ENCODE data around the gene ADAMTSL4. TPM values are rescaled to one million over a fixed set of nuclear protein-coding genes. Genes with fewer than 3 reads are reported as not detected.

Gene ADAMTSL4
- total and polyA plus RNA-seq, 4 donors, result 5.6 to 12.2 (median 11.5) TPM

DNA sequence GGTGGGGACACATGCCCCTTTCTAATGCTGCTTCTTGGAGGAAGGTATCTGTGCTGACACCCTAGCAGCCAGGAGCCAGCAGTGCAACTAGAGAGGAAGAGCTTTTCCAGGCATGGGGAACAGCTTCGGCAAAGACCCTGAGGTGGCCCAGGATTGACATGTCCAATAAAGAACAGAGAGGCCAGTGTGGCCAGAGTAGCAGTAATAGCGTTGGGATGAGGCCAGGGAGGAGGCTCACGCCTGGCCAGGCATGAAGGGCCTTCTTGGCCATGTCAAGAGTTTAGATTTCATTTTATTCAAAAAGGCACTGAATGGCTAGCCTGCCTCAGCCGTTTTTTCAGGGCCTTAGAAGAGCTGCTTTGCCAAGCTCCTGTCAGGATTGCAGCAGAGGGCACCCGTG lies 16.3 kb upstream of the ADAMTSL4 start:
- TF ChIP-seq, protein P1, sequence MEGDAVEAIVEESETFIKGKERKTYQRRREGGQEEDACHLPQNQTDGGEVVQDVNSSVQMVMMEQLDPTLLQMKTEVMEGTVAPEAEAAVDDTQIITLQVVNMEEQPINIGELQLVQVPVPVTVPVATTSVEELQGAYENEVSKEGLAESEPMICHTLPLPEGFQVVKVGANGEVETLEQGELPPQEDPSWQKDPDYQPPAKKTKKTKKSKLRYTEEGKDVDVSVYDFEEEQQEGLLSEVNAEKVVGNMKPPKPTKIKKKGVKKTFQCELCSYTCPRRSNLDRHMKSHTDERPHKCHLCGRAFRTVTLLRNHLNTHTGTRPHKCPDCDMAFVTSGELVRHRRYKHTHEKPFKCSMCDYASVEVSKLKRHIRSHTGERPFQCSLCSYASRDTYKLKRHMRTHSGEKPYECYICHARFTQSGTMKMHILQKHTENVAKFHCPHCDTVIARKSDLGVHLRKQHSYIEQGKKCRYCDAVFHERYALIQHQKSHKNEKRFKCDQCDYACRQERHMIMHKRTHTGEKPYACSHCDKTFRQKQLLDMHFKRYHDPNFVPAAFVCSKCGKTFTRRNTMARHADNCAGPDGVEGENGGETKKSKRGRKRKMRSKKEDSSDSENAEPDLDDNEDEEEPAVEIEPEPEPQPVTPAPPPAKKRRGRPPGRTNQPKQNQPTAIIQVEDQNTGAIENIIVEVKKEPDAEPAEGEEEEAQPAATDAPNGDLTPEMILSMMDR (IDR thresholded peaks at IDR 0.05; ENCODE audit: low read depth, low read length, missing input control), result no peak
- TF ChIP-seq GABPA (IDR thresholded peaks at IDR 0.05 in 1 of 2, conservative IDR thresholded peaks at IDR 0.05 in 1 of 2), result no peak
- TF ChIP-seq RAD21 (IDR thresholded peaks at IDR 0.05), result no peak
- no peak for TF ChIP-seq HNF4G (IDR thresholded peaks at IDR 0.05)
- TF ChIP-seq NR2F2 (IDR thresholded peaks at IDR 0.05), result no peak
- TF ChIP-seq, protein P2, sequence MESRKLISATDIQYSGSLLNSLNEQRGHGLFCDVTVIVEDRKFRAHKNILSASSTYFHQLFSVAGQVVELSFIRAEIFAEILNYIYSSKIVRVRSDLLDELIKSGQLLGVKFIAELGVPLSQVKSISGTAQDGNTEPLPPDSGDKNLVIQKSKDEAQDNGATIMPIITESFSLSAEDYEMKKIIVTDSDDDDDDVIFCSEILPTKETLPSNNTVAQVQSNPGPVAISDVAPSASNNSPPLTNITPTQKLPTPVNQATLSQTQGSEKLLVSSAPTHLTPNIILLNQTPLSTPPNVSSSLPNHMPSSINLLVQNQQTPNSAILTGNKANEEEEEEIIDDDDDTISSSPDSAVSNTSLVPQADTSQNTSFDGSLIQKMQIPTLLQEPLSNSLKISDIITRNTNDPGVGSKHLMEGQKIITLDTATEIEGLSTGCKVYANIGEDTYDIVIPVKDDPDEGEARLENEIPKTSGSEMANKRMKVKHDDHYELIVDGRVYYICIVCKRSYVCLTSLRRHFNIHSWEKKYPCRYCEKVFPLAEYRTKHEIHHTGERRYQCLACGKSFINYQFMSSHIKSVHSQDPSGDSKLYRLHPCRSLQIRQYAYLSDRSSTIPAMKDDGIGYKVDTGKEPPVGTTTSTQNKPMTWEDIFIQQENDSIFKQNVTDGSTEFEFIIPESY (IDR thresholded peaks at IDR 0.05), result no peak
- no peak for TF ChIP-seq JUND (IDR thresholded peaks at IDR 0.05)
- TF ChIP-seq, protein P3, sequence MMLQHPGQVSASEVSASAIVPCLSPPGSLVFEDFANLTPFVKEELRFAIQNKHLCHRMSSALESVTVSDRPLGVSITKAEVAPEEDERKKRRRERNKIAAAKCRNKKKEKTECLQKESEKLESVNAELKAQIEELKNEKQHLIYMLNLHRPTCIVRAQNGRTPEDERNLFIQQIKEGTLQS (IDR thresholded peaks at IDR 0.05), result no peak
- no peak for TF ChIP-seq HNF4A (conservative IDR thresholded peaks at IDR 0.05)
- no peak for TF ChIP-seq YY1 (IDR thresholded peaks at IDR 0.05)
- TF ChIP-seq, protein P4, sequence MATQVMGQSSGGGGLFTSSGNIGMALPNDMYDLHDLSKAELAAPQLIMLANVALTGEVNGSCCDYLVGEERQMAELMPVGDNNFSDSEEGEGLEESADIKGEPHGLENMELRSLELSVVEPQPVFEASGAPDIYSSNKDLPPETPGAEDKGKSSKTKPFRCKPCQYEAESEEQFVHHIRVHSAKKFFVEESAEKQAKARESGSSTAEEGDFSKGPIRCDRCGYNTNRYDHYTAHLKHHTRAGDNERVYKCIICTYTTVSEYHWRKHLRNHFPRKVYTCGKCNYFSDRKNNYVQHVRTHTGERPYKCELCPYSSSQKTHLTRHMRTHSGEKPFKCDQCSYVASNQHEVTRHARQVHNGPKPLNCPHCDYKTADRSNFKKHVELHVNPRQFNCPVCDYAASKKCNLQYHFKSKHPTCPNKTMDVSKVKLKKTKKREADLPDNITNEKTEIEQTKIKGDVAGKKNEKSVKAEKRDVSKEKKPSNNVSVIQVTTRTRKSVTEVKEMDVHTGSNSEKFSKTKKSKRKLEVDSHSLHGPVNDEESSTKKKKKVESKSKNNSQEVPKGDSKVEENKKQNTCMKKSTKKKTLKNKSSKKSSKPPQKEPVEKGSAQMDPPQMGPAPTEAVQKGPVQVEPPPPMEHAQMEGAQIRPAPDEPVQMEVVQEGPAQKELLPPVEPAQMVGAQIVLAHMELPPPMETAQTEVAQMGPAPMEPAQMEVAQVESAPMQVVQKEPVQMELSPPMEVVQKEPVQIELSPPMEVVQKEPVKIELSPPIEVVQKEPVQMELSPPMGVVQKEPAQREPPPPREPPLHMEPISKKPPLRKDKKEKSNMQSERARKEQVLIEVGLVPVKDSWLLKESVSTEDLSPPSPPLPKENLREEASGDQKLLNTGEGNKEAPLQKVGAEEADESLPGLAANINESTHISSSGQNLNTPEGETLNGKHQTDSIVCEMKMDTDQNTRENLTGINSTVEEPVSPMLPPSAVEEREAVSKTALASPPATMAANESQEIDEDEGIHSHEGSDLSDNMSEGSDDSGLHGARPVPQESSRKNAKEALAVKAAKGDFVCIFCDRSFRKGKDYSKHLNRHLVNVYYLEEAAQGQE (IDR thresholded peaks at IDR 0.05), result no peak
- TF ChIP-seq FOXA2 (IDR thresholded peaks at IDR 0.05), result no peak
- H3K27me3 ChIP-seq (ENCODE audit: control insufficient read depth in 4 of 4, insufficient read depth in 4 of 4, low read length in 3 of 4), result no peaks in the 10 kb centered on the region
- H3K36me3 ChIP-seq (ENCODE audit: control insufficient read depth in 4 of 4, insufficient read depth in 3 of 4, low read depth in 1 of 4, low read length in 3 of 4), result no peaks in the 10 kb centered on the region
- H3K9ac ChIP-seq (ENCODE audit: low read depth in 1 of 2, low read length in 2 of 2), result peak overlapping the region; percentile 58 to 70
- WGBS, result 42% methylated on average over 5 of the region's 5 CpGs
- no peaks in the 10 kb centered on the region for H3K9me3 ChIP-seq (ENCODE audit: control insufficient read depth in 4 of 4, low read length in 3 of 4)
- H3K4me3 ChIP-seq (ENCODE audit: low read depth in 1 of 3, low read length in 3 of 3), result no peak overlapping the region
- peaks cover 2 to 12% (median 9%) of the 10 kb centered on the region in 4 donors for H3K4me1 ChIP-seq (ENCODE audit: control insufficient read depth in 4 of 4, insufficient read depth in 4 of 4, low read length in 3 of 4)
- no peak for DNase-seq (ENCODE audit: low spot score)
- peak overlapping the region; percentile 83 to 92 for H3K27ac ChIP-seq (ENCODE audit: low read depth in 1 of 2, low read length in 2 of 2)

DNA sequence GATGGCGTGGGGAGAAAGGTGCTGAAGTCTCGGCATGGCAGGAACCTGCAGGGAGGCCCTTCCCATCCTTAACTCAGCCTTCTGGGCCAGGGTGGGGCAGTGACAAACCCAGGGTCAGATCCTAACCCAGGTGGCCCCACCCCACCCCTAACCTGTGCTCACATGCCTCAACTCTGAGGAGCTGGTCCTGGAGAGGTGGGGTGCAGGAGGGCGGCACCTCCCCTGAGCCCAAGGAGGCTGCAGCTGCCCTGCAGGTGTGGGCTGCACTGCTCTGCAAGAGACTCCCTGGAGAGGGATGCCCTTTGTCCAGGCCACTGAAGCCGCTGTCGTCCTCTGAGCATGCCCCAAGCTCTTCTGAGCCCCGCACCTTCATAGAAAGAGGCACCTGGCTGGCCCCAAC lies 15.2 kb upstream of the ADAMTSL4 start:
- peaks cover 2 to 12% (median 9%) of the 10 kb centered on the region in 4 donors for H3K4me1 ChIP-seq (ENCODE audit: control insufficient read depth in 4 of 4, insufficient read depth in 4 of 4, low read length in 3 of 4)
- no peak overlapping the region for H3K4me3 ChIP-seq (ENCODE audit: low read depth in 1 of 3, low read length in 3 of 3)
- WGBS, result 93% methylated on average over 6 of the region's 6 CpGs
- H3K9me3 ChIP-seq (ENCODE audit: control insufficient read depth in 4 of 4, low read length in 3 of 4), result no peaks in the 10 kb centered on the region
- DNase-seq (ENCODE audit: low spot score), result no peak
- no peak overlapping the region for H3K27ac ChIP-seq (ENCODE audit: low read depth in 1 of 2, low read length in 2 of 2)
- H3K9ac ChIP-seq (ENCODE audit: low read depth in 1 of 2, low read length in 2 of 2), result no peak overlapping the region
- no peaks in the 10 kb centered on the region for H3K27me3 ChIP-seq (ENCODE audit: control insufficient read depth in 4 of 4, insufficient read depth in 4 of 4, low read length in 3 of 4)
- TF ChIP-seq YY1 (IDR thresholded peaks at IDR 0.05), result no peak
- no peaks in the 10 kb centered on the region for H3K36me3 ChIP-seq (ENCODE audit: control insufficient read depth in 4 of 4, insufficient read depth in 3 of 4, low read depth in 1 of 4, low read length in 3 of 4)

Data from liver (tissue), 9 donors.